ENCODE results near the gene FOXI1.

Gene FOXI1

GRCh38 chr5:170105642-170106611, at the start of gene FOXI1:
Gene FOXI1, plus strand, starts transcription at chr5:170105897. Its CDS starts 61 bp downstream, at chr5:170105958.
- DNase-seq (ENCODE audit: low spot score) = no peak

GRCh38 chr5:170056561-170057267, 49.0 kb upstream of the FOXI1 start:
- peak; percentile 3 for DNase-seq (ENCODE audit: low spot score)

- DNase-seq (ENCODE audit: low spot score) = no peak
Measured at GRCh38 chr5:170057311-170057710, 48.4 kb upstream of the FOXI1 start.

GRCh38 chr5:170059221-170059620, 46.5 kb upstream of the FOXI1 start:
- no peak for DNase-seq (ENCODE audit: low spot score)

- DNase-seq (ENCODE audit: low spot score) = no peak
Measured at GRCh38 chr5:170067152-170067551, 38.5 kb upstream of the FOXI1 start.

- DNase-seq (ENCODE audit: low spot score) = no peak
Measured at GRCh38 chr5:170067574-170068170, 38.0 kb upstream of the FOXI1 start.

GRCh38 chr5:170069512-170069911, 36.2 kb upstream of the FOXI1 start:
- no peak for DNase-seq (ENCODE audit: low spot score)

- DNase-seq (ENCODE audit: low spot score) = peak; percentile 36
Measured at GRCh38 chr5:170070556-170071412, 34.9 kb upstream of the FOXI1 start.

GRCh38 chr5:170071748-170072147, 33.9 kb upstream of the FOXI1 start:
- DNase-seq (ENCODE audit: low spot score) = no peak

GRCh38 chr5:170075696-170076095, 30.0 kb upstream of the FOXI1 start:
- no peak for DNase-seq (ENCODE audit: low spot score)

- no peak for DNase-seq (ENCODE audit: low spot score)
Measured at GRCh38 chr5:170076211-170076610, 29.5 kb upstream of the FOXI1 start.

GRCh38 chr5:170076739-170077138, 29.0 kb upstream of the FOXI1 start:
- DNase-seq (ENCODE audit: low spot score) = no peak

GRCh38 chr5:170077526-170077925, 28.2 kb upstream of the FOXI1 start:
- DNase-seq (ENCODE audit: low spot score) = no peak

- DNase-seq (ENCODE audit: low spot score) = no peak
Measured at GRCh38 chr5:170078458-170078857, 27.2 kb upstream of the FOXI1 start.

GRCh38 chr5:170078931-170079330, 26.8 kb upstream of the FOXI1 start:
- DNase-seq (ENCODE audit: low spot score) = no peak

- no peak for DNase-seq (ENCODE audit: low spot score)
Measured at GRCh38 chr5:170080217-170080616, 25.5 kb upstream of the FOXI1 start.

GRCh38 chr5:170080786-170081445, 24.8 kb upstream of the FOXI1 start:
- DNase-seq (ENCODE audit: low spot score) = no peak

- DNase-seq (ENCODE audit: low spot score) = no peak
Measured at GRCh38 chr5:170081616-170082015, 24.1 kb upstream of the FOXI1 start.

GRCh38 chr5:170082701-170083100, 23.0 kb upstream of the FOXI1 start:
- DNase-seq (ENCODE audit: low spot score) = no peak

GRCh38 chr5:170087168-170087817, 18.4 kb upstream of the FOXI1 start:
- no peak for DNase-seq (ENCODE audit: low spot score)

All from kidney tubule cell (primary cell).